Suprapubic skin (tissue), 3 donors: ENCODE data around the gene NKPD1.

ENCODE experiments used
- EP300 ChIP-seq: sonication (generic); formaldehyde crosslinking; IDR thresholded peaks from one replicate; pipeline ENCODE4 v1.6.1; 2017; ENCODE audit warnings: antibody characterized with exemption
- TF ChIP-seq, protein P1 (sequence below), 2 donors: fragments of 200-600 bp in 1 of 2; fragments of 450-650 bp in 1 of 2; sonication (generic) in 1 of 2; IDR thresholded peaks; one replicate each; pipeline ENCODE4 v1.5.1; 2016 to 2019; ENCODE audit warnings: antibody characterized with exemption in 2 of 2, mild to moderate bottlenecking in 1 of 2, moderate library complexity in 1 of 2

DNA sequence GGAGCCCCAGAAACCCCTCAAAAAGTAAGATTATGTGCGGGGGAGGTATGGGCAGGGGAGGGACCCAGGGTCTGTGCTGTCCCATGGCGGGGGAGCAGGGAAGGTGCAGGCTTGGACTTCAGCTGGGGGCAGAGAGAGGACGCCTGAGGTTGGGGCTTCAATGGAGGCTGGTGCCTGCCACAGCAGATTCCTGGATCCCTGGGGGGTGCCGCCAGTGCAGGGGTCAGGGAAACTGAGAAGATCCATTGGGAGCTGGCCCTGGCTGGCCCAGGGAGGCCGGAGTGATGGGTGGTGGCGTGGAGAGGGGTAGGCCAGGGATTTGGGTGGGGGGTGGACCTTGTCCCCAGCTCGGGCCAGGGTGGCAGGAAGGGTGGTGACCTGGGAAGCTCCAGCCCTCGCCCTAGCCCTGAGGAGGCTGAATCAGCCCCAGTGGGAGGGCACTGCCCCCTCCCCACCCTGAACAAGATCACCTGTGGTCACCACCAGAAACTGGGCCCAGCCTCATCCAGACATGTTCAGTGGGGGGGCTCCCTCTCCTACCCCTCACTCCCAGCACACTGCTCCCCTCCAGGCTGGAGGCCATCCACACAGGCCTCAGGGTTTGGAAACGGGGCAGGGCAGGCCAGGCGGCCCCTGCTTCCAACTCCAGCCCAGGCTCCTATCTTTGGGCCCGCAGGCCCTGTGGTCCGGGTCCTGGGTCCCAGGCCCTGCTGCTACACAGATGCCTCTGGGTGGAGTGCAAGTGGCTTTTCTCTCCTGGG lies 1.4 kb downstream of the NKPD1 start:
- no peak for TF ChIP-seq EP300
- TF ChIP-seq, protein P1, sequence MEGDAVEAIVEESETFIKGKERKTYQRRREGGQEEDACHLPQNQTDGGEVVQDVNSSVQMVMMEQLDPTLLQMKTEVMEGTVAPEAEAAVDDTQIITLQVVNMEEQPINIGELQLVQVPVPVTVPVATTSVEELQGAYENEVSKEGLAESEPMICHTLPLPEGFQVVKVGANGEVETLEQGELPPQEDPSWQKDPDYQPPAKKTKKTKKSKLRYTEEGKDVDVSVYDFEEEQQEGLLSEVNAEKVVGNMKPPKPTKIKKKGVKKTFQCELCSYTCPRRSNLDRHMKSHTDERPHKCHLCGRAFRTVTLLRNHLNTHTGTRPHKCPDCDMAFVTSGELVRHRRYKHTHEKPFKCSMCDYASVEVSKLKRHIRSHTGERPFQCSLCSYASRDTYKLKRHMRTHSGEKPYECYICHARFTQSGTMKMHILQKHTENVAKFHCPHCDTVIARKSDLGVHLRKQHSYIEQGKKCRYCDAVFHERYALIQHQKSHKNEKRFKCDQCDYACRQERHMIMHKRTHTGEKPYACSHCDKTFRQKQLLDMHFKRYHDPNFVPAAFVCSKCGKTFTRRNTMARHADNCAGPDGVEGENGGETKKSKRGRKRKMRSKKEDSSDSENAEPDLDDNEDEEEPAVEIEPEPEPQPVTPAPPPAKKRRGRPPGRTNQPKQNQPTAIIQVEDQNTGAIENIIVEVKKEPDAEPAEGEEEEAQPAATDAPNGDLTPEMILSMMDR (IDR thresholded peaks at IDR 0.05) = no peak
